HS-5 (cell line): ENCODE data around the gene DEXI.
"Not testable (repeated sequence)": the region's sequence is repeated elsewhere in the genome, so short reads cannot be mapped to it uniquely, and the experiment has no call there.

ENCODE experiments used
- DNase-seq: peaks from one replicate; pipeline ENCODE4 v3.0.0-alpha.2; 2012; ENCODE audit warnings: low read depth

DEXI gene

DNA sequence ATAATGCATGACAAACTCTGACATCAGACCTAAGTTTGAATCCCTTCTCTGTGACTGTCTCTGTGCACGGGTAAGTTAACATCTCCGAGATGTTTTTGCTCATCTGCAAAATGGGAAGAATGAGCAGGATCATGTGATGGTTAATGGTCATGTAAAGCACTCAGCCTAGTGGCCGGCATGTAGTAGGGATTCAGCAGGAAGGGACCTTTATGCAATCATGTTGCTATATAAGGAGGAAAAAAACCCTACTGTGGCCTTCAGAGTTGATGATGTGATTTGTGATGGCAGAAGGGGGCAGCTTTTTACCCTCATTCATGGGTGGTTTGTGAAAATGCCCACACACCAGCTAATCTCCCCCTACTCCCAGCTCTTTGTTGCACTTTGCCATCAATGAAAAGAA, 26.2 kb upstream of the DEXI start:
- no peak for DNase-seq

DNA sequence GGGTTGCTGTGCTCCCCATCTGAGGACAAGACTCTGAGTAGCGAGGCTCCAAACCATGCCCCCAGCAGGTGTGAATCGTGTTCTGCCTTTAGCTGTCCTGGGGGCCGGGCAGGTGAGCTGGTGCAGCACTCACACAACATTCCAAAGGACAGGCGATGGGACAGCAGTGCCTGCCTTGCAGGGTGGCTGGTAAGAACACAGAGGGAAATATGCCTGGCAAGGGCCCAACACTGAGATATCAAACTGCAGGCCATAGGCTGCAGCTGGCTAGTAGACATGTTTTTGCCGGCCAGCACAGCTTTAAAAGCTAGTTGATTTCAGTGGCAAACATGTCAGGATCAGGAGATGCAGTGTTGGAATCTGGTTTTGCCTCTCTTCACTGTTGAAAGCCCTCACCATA, 25.7 kb upstream of the DEXI start:
- DNase-seq, result no peak

DNA sequence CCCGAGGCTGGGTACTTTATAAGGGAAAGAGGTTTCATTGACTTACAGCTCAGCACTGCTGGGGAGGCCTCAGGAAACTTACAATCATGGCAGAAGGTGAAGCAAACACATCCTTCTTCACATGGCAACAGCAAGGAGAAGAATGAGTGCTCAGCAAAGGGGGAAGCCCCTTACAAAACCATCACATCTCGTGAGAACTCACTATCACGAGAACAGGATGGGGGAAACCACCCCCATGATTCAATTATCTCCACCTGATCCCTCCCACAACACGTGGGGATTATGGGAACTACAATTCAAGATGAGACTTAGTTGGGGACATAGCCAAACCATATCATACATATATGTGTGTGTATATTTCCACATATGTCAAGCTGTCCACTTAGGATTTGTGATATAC, 24.3 kb upstream of the DEXI start:
- DNase-seq, result not testable (repeated sequence)

DNA sequence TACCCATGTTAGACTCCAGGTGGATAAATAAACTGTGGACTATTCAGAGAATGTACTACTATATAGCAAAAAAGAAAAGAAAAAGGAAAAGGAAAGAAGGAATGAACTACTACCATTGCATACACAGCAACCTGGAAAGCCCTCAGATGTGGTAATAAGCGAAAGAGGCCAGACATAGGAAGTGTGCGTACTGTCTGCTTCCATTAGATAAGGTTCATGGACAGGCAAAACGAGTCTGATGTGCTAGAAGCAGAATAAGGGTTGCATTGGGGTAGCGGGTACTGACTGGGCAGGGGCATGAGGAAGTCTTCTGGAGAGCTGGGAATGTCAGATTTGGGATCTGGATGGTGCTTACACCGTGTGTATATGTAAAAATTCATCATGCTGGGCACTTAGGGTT, 23.9 kb upstream of the DEXI start:
- DNase-seq, result no peak

DNA sequence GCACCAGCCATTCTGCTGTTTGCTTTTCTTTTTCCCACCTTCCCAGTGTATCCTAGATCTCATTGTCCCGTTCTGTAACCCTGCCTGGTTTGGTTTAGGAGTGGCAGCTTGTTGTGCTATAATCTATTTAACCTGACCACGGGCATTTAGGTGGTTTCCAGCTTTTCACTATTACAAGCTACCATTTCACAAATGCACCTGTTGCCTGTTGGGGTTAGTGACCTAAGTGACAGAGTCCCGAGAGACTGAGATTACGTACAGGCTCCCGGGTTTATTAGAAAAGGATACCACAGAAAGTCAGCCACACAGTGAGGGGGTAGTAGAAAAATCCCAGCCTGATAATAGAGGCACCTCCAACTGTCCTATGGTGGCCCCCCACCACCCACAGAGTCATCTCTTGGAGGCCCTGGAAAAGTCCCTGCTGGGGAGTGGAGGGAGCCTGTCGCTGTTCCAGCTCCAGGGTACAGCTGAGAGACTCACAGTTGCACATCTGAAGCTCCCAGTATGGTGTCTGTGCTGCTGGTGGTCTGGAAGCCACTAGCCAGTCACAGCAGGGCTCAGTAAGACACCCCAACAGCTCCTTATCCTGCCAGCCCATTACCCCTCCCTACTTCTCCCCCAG, 23.3 kb upstream of the DEXI start:
- DNase-seq, result no peak

DNA sequence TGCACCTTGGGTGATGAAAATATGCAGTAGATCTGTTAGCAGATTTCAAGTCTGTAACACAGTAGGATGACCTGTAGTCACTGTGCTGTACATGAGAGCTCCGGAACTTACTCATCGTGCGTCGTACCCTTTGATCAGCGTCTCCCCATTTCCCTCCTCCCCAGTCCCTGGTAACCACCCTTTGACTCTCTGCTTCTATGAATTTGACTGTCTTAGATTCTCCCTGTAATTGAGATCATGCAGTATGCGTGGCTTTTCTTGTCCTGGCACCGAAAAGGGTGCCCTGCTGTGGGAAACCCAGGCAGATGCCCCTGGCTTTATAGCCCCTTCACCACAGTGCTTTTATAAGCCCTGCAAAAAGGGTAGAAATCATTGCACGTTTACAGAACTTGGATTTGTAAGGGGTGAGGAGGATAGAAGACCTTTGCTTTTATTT, 22.6 kb upstream of the DEXI start:
- no peak for DNase-seq

DNA sequence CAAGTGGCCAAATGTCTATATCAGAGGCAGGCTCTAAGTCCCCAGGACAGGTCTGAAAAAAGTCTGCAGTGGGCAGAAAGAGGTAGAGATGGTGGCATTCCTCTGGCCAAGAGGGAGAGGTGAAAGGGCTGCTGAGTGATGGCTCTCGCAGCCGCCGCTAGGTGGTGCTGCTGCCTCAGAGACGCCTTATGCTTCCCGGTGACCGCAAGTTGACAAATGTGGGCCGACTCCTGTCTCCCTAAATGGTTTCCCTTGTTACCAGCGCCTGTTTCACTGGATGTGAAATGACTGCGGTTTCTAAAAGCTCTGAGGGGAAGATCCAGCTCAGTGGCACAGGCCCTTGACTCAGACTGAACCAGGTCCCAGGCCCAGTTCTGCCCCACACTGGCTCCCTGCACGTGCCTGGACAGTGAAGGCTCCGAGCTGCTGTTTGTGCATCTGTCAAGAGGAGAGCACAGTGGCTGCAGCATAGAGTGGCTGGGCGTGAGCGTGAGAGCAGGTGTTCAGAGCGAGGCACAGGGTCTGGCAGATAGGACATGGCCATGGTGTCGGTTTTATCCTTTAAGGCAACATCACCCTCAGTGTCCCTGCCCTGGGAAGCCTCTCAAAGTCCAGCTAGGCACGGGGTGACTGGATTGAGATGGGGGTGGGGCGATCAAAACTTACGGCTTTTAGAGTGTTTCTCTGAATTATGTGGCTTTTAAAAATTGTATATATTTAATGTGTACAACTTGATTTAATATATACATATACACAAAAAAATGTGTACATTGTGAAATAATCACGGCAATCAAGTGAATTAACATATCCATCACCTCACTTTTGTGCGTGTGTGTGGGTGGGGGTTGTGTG, 22.0 kb upstream of the DEXI start:
- no peak for DNase-seq

DNA sequence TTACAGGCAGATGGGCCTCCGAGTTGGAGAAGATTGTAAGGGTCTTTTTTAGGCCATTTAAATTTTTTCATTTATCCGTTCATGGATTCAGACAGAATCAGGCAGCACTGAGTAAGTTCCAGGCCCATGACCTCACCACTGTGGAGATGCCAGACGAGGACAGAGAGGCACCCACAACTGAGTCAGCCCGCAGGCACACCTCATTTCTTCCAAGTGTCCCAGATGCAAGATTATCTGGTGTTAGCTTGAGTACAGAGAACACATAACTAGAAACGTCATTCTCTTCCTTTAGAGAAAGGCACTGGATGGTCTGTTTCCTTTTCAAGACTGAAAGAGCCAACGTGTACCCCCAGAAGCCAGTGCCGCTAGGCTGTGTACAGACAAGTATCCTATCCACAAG, 19.0 kb upstream of the DEXI start:
- peak; percentile 69 for DNase-seq

DNA sequence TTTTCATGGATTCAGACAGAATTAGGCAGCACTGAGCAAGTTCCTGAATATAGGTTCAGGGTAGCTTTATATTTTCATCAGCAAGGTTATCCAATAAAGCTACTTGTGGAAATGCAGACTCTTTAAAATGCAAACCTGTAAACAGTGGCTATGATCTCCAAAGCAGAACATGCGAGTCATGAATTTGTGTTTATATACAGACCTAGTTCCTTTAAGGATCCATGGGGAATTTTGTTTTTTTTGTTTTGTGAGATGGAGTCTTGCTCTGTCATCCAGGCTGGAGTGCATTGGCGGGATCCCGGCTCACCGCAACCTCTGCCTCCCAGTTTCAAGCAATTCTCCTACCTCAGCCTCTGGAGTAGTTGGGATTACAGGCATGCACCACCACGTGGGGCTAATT, 16.9 kb upstream of the DEXI start:
- DNase-seq, result no peak

DNA sequence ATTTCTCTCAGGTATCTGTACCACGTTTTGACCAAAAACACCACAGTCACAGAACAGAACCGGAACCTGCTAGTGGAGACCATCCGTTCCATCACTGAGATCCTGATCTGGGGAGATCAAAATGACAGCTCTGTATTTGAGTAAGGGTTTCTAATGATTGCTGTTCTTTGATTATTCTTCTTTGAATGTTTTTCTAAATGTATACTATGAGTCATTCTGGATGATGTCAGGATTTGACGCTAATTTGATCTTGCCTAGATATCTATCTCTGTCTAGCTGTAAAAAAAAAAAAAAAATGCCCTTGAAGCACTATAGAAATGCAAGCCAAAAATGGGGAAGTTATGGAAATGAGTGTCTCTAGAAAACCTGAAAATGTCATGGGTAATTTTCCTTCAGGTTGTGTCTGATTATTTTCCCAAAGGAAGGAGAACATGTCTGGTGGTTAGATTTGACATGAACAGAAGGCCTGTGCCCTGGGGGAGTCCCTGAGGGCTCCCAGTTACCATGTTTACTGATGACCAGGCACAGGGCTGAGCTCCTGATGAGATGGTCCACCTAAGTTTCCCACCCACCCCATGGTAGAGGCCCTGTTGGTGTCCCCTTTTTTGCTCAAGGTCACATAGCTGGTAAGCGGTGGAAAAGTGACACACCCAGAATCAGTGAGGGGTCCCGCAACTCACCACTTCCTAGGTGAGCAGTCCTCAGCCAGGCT, 15.7 kb upstream of the DEXI start:
- DNase-seq, result no peak

DNA sequence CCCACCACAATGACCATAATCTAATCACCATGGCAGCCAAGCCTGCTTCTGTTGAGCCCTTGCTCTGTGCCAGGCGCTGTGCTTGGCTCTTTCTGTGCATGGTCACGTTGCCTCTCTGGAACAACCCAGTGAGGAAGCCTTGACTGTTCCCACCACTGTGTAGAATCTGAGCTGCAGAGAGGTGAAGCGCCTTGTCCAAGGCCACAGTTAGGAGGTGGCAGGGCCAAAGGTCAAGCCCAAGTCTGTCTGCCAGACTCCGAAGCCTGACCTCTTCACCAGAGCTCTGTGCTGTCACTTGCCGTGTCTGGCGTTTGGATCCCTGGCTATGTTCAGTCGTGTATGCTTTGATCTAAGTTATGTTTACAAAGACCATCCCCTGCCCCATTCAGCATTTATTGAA, 12.6 kb upstream of the DEXI start:
- no peak for DNase-seq

DNA sequence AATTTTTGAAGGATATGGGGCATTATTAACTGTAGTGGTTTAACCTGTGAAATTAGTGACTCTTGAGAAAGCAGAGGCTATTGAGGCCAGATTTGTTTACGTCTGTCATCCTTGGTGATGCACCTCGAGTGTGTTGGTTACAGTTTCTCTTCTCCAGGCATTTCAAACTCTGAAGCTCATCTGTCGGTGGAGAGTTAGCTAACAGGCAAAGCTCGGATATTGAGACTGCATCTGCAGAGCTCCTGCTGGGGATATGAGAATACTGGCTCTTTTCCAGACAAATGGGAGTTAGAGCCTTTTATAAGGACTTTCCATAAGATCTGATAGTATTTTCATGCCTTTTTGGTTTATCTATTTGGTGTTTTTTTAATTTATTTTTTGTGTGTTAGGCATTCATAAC, 8.8 kb upstream of the DEXI start:
- DNase-seq, result no peak

DNA sequence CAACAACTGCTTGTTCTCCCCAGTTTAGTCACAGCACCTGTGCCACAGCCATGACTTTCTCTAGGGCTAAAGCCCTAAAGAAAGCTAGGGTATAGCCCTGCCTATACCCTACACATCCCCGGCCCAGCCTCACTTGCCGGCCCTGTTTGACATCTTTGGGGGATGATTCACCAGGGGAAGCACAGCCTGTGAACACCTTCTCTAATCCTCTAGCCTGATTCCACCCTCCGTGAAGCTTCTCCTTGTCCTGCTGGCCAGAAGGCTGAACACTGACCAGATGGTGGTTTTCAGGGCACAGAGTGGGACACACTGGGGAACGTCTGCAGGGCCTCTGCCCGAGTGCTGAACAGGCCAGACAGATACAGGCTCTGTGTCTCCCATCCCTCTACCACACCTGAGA, 8.1 kb upstream of the DEXI start:
- no peak for DNase-seq

DNA sequence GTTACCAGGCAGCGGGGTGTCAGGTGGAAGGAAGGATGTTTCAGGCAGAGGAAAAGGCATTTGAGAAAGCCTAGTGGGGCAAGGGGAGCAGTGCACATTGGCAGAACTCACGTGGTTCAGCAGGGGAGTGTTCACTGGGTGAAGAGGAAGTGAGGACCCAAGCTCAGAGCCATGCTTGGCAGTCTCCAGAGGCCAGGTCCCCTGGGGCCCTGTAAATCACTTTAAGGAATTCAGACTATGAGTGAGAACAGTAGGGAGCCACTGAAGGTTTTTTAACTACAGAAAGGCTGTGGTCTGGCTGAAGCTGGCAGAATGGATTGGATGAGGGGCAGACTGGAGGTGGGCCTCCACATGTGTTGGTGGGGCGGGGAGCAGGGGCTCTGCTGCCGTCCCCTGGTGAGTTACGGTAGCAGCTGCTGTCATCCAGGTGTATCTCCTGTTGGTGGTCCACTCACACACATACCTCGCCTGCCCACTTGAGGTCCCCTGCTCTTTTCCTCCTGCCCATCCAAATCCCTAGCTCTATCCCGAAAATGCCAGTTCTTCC, 7.2 kb upstream of the DEXI start:
- no peak for DNase-seq

DNA sequence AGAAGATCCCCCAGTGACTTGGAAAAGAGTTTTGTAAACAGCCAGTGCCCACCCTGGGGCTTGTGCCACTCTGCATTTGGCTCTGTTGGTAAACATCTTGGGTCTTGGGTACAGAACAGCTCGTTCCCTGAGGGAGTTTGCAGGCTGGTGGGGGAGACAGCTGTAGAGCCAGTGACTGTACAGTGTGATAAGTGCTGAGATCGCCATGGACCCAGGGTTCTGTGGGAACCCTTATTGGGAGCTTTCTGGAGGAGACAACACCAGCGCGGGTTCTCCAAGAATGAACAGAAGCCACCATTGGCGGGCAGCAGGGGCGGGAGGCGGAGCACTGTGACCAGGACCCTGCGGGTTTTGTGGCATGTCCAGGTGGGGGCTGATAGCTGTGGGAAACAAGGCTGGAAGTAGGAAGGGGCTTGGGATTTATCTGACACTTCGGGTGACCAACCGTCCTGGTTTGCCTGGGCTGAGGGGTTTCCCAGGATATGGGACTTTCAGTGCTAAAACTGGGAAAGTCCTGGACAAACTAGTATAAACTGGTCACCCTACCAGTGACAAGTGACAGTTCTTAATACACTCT, 5.0 kb upstream of the DEXI start:
- DNase-seq, result no peak

DNA sequence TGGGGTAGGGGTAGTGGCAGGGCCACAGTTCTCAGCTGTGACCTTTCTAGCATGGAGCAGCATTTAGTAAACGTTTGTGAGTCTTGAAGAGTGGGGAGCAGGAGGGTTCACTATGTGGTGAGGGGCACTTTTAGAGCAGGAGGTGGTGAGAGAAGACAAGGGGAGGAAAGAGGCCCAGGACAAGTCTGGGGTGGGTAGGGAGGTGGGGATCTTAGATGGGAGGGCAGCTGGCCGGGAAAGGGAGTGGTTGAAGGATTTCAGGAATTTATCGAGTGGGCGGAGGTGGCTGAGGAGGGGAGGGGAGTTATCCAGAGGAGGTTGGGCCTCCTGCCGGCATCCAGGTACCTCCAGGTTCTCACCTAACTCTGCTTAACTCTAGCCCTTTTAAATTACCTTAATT, 4.0 kb upstream of the DEXI start:
- no peak for DNase-seq

DNA sequence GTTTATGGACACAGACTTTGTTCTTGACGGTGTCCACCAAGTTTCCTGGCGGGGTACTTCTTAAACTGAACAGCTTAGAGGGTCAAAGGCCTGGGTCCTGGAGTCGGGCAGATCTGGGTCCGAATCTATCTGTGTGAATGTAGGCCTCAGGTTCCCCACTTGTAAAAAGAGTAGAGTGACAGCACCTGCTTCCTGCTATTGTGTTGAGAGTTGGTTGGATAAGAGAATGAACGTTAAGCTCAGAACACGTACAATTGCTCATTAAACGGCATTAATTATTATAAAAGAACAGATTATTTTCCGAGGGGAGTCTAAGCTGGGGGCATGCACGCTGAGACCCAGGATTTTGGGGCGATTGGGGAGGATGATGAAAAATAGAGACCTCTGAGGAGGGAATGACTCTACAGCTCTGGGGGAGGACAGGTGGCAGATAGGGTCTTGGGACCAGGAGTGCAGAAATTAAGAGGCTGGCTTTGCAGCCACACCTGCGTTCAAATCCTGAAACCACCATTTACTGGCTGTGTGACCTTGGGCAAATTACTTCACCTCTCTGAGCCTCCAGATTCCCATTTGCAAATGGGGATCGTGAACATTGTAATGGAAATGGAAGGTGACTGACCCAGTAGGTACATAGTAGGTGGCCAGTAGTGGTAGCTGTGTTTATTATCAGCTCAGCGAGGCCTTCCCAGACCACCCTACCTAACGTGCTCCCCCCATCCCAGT, 3.0 kb upstream of the DEXI start:
- DNase-seq, result no peak

DNA sequence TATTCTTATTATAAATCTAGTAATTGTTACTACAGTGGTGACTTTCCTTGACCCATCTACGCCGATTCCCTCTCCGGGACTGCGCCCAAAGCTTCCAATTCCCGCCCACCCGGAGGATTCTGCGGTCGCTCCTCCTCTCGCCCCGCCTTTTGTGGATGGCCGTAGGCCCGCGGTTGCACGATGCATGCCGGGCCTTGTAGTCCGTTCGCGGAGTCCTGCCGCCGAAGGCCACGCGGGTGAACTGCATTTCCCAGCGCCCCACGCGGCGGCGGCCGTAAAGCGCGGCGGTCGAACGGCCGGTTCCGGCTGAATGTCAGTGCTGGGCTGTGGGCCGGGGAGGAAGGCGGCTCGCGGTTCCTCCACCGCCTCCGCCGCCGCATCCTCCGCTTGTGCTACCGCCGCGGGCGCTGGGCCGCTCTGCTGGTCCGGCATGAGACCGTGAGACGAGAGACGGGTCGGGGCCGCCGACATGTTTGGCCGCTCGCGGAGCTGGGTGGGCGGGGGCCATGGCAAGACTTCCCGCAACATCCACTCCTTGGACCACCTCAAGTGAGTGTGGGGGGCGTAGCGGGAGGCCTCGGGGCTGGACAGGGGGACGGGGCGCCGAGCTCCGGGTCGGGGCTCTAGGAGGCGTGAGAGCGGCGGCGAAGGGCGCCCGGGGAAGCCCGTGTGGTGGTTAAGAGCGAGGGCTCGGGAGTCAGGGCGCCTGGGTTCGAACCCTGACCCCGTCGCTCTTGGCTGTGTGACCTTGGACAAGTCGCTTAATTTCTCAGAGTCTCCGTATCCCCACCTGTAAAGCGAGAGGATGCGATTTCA, 2.2 kb upstream of the DEXI start, which contains the start of gene CLEC16A:
CLEC16A (plus strand) TSS at position 316 of the 816 bp plus-strand sequence; CDS start at position 470, 154 bp downstream.
- peak; percentile 71 for DNase-seq

DNA sequence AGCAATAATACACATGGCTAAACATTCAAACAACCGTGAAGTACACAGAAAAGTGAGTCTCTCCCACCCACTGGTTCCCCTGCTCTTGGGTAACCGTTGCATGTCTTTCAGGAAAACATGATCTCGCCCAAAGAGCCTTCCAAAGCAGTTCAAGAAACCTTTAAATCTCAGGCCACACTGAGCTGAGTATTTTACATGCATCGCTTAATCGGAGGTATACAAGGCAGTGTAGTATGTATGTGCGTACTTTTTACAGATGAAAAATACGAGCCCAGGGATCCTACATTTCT, 741 bp upstream of the DEXI start:
- DNase-seq, result no peak

DNA sequence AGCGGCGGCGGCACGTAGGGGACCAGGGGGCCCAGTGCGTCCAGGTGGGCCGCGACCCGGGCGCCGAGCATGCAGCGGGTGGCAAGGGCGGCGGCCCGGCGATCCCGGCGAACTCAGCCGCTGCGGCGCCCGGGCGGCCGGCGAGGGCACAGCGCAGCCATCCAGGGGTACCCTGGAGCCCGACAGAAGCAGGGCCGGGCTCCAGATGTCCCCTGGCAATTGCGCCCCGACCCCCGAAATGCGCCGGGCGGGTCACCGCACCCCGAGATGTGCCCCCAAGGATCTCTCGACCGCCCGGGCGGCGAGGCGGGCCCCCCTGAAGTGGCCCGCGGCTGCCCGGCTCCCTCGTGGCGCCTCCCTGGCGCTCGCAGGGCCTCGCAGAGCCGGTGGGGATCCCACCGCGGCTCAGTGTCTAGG, 325 bp downstream of the DEXI start:
- DNase-seq, result not testable (repeated sequence)
